K562 (cell line): ENCODE measurements around the gene GPRC5B. TPM values are rescaled to one million over a fixed set of nuclear protein-coding genes. Genes with fewer than 3 reads are reported as not detected.

Source experiments
- ATAC-seq: fragments of 200-7000 bp; cut with Tn5 transposase; 3 replicates; pipeline ENCODE4 v1.9.1; 2020; ENCODE audit warnings: moderate library complexity
- BruUV-seq: library from RNA; stranded (reverse); fragments of 400-500 nt; replicated peaks from 2 replicates; lab custom pipeline; 2021; lab: Mats Ljungman, UMichigan
- CTCF ChIA-PET: fragments of 300-600 bp; formaldehyde crosslinking; extraction: SDS; loops from one replicate; lab custom pipeline; 2021; ENCODE audit warnings: low intra/inter-chr PET ratio; lab: Yijun Ruan, JAX
- POLR2A ChIA-PET: fragments of 300-600, 350-650 bp; sonication (Branson Sonifier 250); formaldehyde crosslinking; extraction: SDS; loops from one replicate; lab custom pipeline; 2021; ENCODE audit warnings: antibody characterized with exemption, inconsistent platforms; lab: Yijun Ruan, JAX
- DNase-seq, 4 experiments: peaks; one replicate each; pipeline versions ENCODE4 v3.0.0 to v3.0.0-alpha.2; 2011 to 2018; ENCODE audit warnings: low spot score in 3 of 4, mixed read lengths in 3 of 4; ENCODE audit errors: extremely low read depth in 1 of 4
- FAIRE-seq: peaks from 2 replicates; lab custom pipeline; 2011; peaks lifted over from hg19 to GRCh38; lab: Jason Lieb, UNC
- H2AFZ ChIP-seq: 2 replicates; pipeline ENCODE4 v1.6.0; 2011; ENCODE audit warnings: low read depth, low read length, control low read depth, inconsistent platforms
- H3K27ac ChIP-seq: fragments of 200-600 bp; 3 replicates; pipeline ENCODE4 v1.8.0; 2011; ENCODE audit warnings: low read depth, mild to moderate bottlenecking, control low read depth, inconsistent platforms, low read length, moderate library complexity, mixed read lengths; ENCODE audit errors: extremely low read depth
- H3K27me3 ChIP-seq, 2 experiments: fragments of 300-600 bp in 1 of 2; 2 replicates in 1 of 2; 3 replicates in 1 of 2; pipeline versions ENCODE4 v1.6.0 to v1.8.0; 2011; ENCODE audit warnings: inconsistent platforms in 2 of 2, low read length in 2 of 2, mild to moderate bottlenecking in 1 of 2, mixed read lengths in 1 of 2, moderate library complexity in 1 of 2; ENCODE audit not compliant: control insufficient read depth in 2 of 2, insufficient read depth in 2 of 2
- H3K36me3 ChIP-seq: fragments of 300-600 bp; 3 replicates; pipeline ENCODE4 v1.8.0; 2011; ENCODE audit warnings: mild to moderate bottlenecking, low read length, inconsistent platforms; ENCODE audit not compliant: control insufficient read depth, insufficient read depth
- H3K4me1 ChIP-seq, 2 experiments: fragments of 200-600 bp in 1 of 2; replicated peaks in 1 of 2; 2 replicates in 1 of 2; 3 replicates in 1 of 2; pipeline versions ENCODE4 v1.5.1 to v1.8.0; 2011; ENCODE audit warnings: inconsistent platforms in 2 of 2, low read length in 2 of 2, mild to moderate bottlenecking in 1 of 2, mixed read lengths in 1 of 2, moderate library complexity in 1 of 2; ENCODE audit not compliant: control insufficient read depth in 2 of 2, insufficient read depth in 2 of 2
- H3K4me2 ChIP-seq: 2 replicates; pipeline ENCODE4 v1.6.1; 2011; ENCODE audit warnings: low read length, control low read depth, inconsistent platforms, mixed read lengths; ENCODE audit not compliant: insufficient read depth
- H3K4me3 ChIP-seq: fragments of 200-600 bp; sonication (generic), shearing (Covaris generic); 2 replicates; pipeline ENCODE4 v1.5.1; 2016; ENCODE audit warnings: control low read depth, inconsistent platforms
- H3K79me2 ChIP-seq: fragments of 200-600 bp; 3 replicates; pipeline ENCODE4 v1.8.0; 2011; ENCODE audit warnings: low read length, inconsistent platforms; ENCODE audit not compliant: control insufficient read depth, insufficient read depth
- H3K9ac ChIP-seq, 2 experiments: 2 replicates each; pipeline versions ENCODE4 v1.6.0 to v1.6.1; 2011; ENCODE audit warnings: low read depth in 2 of 2, low read length in 2 of 2, control low read depth in 1 of 2, inconsistent platforms in 1 of 2, mild to moderate bottlenecking in 1 of 2, mixed read lengths in 1 of 2; ENCODE audit not compliant: insufficient read depth in 1 of 2
- H3K9me1 ChIP-seq: one replicate; pipeline ENCODE4 v1.6.0; 2011; ENCODE audit warnings: inconsistent platforms, mild to moderate bottlenecking, low read length, moderate library complexity; ENCODE audit not compliant: control insufficient read depth, insufficient read depth
- H3K9me3 ChIP-seq: replicated peaks from 2 replicates; pipeline ENCODE4 v1.5.1; 2011; ENCODE audit warnings: low read depth, low read length, inconsistent platforms; ENCODE audit not compliant: control insufficient read depth, insufficient read depth
- H4K20me1 ChIP-seq: replicated peaks from 2 replicates; pipeline ENCODE4 v1.6.1; 2011; ENCODE audit warnings: low read length, inconsistent platforms, mixed read lengths; ENCODE audit not compliant: control insufficient read depth, insufficient read depth
- C11orf30 ChIP-seq: fragments of 450-650 bp; IDR thresholded peaks from 2 replicates; pipeline ENCODE4 v1.6.1; 2016; ENCODE audit warnings: low read depth, mild to moderate bottlenecking
- CEBPB ChIP-seq: fragments of 450-650 bp; IDR thresholded peaks from 2 replicates; pipeline ENCODE4 v1.6.1; 2016; ENCODE audit warnings: missing genetic modification characterization, missing compliant biosample characterization
- CREBBP ChIP-seq: IDR thresholded peaks from one replicate; pipeline ENCODE4 v1.6.1; 2012; ENCODE audit warnings: low read depth, mild to moderate bottlenecking, control low read depth, inconsistent platforms, low read length
- EGR1 ChIP-seq: fragments of 450-650 bp; conservative IDR thresholded peaks from 2 replicates; pipeline ENCODE4 v1.6.1; 2017; ENCODE audit warnings: mild to moderate bottlenecking
- IFI16 ChIP-seq: fragments of 250-450 bp; sonication (Bioruptor Pico); IDR thresholded peaks from 2 replicates; pipeline ENCODE4 v2.1.2; 2022; ENCODE audit warnings: mild to moderate bottlenecking, inconsistent platforms
- JUND ChIP-seq, 2 experiments: IDR thresholded peaks; 2 replicates in 1 of 2; 3 replicates in 1 of 2; pipeline ENCODE4 v1.6.1; 2011; ENCODE audit warnings: borderline replicate concordance in 2 of 2, low read depth in 2 of 2, low read length in 2 of 2, improper control_type of control experiment in 1 of 2, missing biosample characterization in 1 of 2, missing genetic modification characterization in 1 of 2, missing genetic modification reagents in 1 of 2
- MAFF ChIP-seq: IDR thresholded peaks from 2 replicates; pipeline ENCODE4 v1.6.1; 2012; ENCODE audit warnings: low read length, improper control_type of control experiment
- MAFK ChIP-seq: IDR thresholded peaks from 2 replicates; pipeline ENCODE4 v1.6.1; 2011; ENCODE audit warnings: low read length, improper control_type of control experiment
- NFE2L1 ChIP-seq: fragments of 450-650 bp; IDR thresholded peaks from 2 replicates; pipeline ENCODE4 v1.6.1; 2016; ENCODE audit warnings: missing genetic modification characterization, low read depth, mild to moderate bottlenecking, missing compliant biosample characterization, moderate library complexity, borderline replicate concordance
- NFIC ChIP-seq: fragments of 450-650 bp; IDR thresholded peaks from 2 replicates; pipeline ENCODE4 v1.6.1; 2017; ENCODE audit warnings: mild to moderate bottlenecking, inconsistent platforms
- WGBS: fragments of 100-300 bp; shearing (Covaris generic); methylation state at CpG from one replicate; pipeline ENCODE4 v1.1.6; 2016; ENCODE audit warnings: low coverage, mixed read lengths; ENCODE audit not compliant: insufficient coverage; ENCODE audit errors: missing lambda C conversion rate; 5-methylcytosine and 5-hydroxymethylcytosine counted together
- in situ Hi-C: fragments of 300-500 bp; cut with MboI; formaldehyde crosslinking; loops from 4 replicates; pipeline ENCODE4 v1.15.0; 2018; ENCODE audit warnings: inconsistent platforms, mixed read lengths
- intact Hi-C: fragments of 100-400 bp; cut with micrococcal nuclease; formaldehyde crosslinking; loops from 2 replicates; pipeline ENCODE4 v1.14.2; 2022
- polyA plus RNA-seq, 8 experiments: library from polyadenylated mRNA; depleted of rRNA in 4 of 8; stranded (reverse) in 5 of 8; unstranded in 3 of 8; fragments of >200 nt; fragmentation: Nextera tagmentation in 2 of 8; fragmentation: Illumina TruSeq in 1 of 8; extraction: Ambion mirVana in 2 of 8; extraction: Trizol in 1 of 8; gene quantifications; 2 replicates each; pipeline versions ENCODE4 v1.2.1 to v1.2.3, GENCODE V29; 2011 to 2014; ENCODE audit warnings: inconsistent platforms in 1 of 8, missing spikeins in 1 of 8
- total RNA-seq, 7 experiments: library from RNA; depleted of rRNA in 6 of 7; stranded (reverse); fragments of >200 nt in 6 of 7; fragmentation: Illumina TruSeq in 2 of 7; extraction: Trizol in 2 of 7; gene quantifications; 2 replicates each; pipeline versions ENCODE4 v1.2.1 to v1.2.3, GENCODE V29; 2011 to 2021; ENCODE audit warnings: low replicate concordance in 1 of 7
- TF ChIP-seq, protein P1 (sequence below): sonication (generic); formaldehyde crosslinking; IDR thresholded peaks from 2 replicates; pipeline ENCODE4 v1.5.0; 2020; ENCODE audit warnings: missing genetic modification reagents
- TF ChIP-seq, protein P2 (sequence below): IDR thresholded peaks from 2 replicates; pipeline ENCODE4 v1.6.1; 2011; ENCODE audit warnings: borderline replicate concordance, low read depth, mild to moderate bottlenecking, moderate library complexity, low read length; ENCODE audit not compliant: insufficient read depth, poor library complexity, severe bottlenecking
- TF ChIP-seq, protein P3 (sequence below): fragments of 450-650 bp; formaldehyde crosslinking; conservative IDR thresholded peaks from 2 replicates; pipeline ENCODE4 v1.4.0; 2022; ENCODE audit warnings: mild to moderate bottlenecking, missing genetic modification characterization
- TF ChIP-seq, protein P4 (sequence below): fragments of 450-650 bp; formaldehyde crosslinking; IDR thresholded peaks from 2 replicates; pipeline ENCODE4 v1.4.0; 2022; ENCODE audit warnings: mild to moderate bottlenecking, moderate library complexity

The GPRC5B gene
- total and polyA plus RNA-seq, 9 of the 15 experiments (the other 6 are each of a cell fraction or from before 2014, with no cell fraction given) = 0.65 to 5.5 (median 1.3) TPM

DNA sequence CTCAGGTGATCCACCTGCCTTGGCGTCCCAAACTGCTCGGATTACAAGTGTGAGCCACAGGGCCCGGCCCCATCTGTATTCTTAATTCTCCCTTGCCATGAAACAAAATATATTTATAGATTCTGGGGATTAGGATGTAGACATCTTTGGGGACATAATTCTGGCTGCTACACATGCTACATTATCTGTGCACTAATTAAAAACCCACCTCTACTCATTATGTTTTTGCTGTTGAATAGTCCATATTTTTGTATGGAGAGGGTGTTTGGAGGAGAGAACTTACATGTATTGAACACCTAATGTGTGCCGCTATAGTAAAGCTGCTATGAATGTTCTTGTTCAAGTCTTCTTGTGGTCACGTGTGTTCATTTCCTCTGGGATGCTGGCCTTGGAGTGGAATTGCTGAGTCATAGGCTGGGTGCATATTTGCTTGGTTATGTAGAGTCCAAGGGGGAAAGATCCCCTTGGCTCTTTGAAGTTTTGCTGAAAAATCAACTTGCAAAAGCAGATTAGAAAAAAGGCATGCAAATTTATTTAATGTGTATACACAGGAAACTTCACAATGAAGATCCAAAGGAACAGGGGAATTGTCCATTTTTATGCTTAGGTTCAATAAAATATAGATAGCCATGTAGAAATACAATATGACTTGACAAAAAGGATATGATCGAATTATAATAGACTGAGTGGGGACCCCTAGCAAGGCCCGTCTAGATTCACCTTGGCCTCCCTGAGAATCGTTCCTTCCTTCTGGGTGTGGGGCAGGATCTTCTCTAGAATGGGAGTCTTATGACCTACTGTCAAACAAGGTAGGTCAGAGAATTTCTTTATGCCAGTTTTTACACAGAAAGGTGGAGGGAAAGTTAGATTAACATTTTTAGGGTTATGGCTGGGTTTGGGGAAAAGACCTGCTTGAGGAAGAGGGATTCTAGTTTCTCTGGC, 42.1 kb upstream of the GPRC5B start (continued):
- TF ChIP-seq MAFK = peak; percentile 73; the same call in 1 of the 2 replicates
- TF ChIP-seq C11orf30 = peak; percentile 79
- TF ChIP-seq NFE2L1 (tag) = peak; percentile 80
- TF ChIP-seq MAFF = peak; percentile 82
- peak; percentile 11; the same call in 1 of the 2 replicates for TF ChIP-seq JUND (IDR thresholded peaks at IDR 0.05; ENCODE audit: borderline replicate concordance, low read depth, low read length)
- TF ChIP-seq JUND (tag; IDR thresholded peaks at IDR 0.05; ENCODE audit: borderline replicate concordance, low read depth, low read length) = no peak
- no peak for TF ChIP-seq CEBPB (tag)
- TF ChIP-seq, protein P1, sequence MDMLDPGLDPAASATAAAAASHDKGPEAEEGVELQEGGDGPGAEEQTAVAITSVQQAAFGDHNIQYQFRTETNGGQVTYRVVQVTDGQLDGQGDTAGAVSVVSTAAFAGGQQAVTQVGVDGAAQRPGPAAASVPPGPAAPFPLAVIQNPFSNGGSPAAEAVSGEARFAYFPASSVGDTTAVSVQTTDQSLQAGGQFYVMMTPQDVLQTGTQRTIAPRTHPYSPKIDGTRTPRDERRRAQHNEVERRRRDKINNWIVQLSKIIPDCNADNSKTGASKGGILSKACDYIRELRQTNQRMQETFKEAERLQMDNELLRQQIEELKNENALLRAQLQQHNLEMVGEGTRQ (CRISPR knock-in tag) = 0 out of 2 replicates have a peak, but pooled peaks have one; percentile 9

DNA sequence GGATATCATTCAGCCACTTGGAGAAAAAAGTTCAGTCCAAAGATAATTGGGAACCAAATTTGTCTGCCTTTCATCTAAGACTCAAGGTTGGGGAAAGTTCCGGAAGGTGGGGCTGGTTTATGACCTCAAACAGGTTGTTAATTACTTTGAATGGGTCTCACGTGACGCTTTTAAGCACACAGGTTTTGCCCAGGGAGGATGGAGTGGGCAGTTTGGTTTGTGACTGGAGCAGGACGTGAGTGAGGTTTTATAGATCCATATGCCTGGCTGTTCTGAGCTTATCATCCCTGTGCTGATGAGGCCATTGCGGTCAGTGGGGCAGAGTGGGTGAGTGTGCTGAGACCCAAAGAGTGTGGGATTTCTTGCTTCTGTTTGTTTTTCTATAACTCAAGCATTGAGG, 38.7 kb upstream of the GPRC5B start:
- no peak overlapping the region for H3K4me3 ChIP-seq
- POLR2A ChIA-PET = no interaction called here
- CTCF ChIA-PET = no interaction called here
- no peak overlapping the region for H3K4me2 ChIP-seq
- no peak overlapping the region for H3K27ac ChIP-seq
- H2AFZ ChIP-seq = no peak overlapping the region
- BruUV-seq = no TSS peak
- WGBS = 2% methylated on average over 5 of the region's 5 CpGs
- H4K20me1 ChIP-seq = no peaks in the 10 kb centered on the region
- FAIRE-seq (no peak), DNase-seq (no peak), ATAC-seq (no peak)
- no peaks in the 10 kb centered on the region for H3K9me1 ChIP-seq
- intact Hi-C loops (no loop called here), in situ Hi-C loops (no loop called here)
- no peak overlapping the region for H3K9ac ChIP-seq
- H3K27me3 ChIP-seq = peaks cover 0 to under 1% of the 10 kb centered on the region in 2 experiments; a peak in 1 of 5 replicates
- no peaks in the 10 kb centered on the region for H3K36me3 ChIP-seq
- no peaks in the 10 kb centered on the region for H3K4me1 ChIP-seq
- no peaks in the 10 kb centered on the region for H3K79me2 ChIP-seq
- no peaks in the 10 kb centered on the region for H3K9me3 ChIP-seq
- TF ChIP-seq CREBBP (no peak), NFIC (no peak), EGR1 (no peak), IFI16 (CRISPR knock-in tag) (no peak)
- TF ChIP-seq, protein P2, sequence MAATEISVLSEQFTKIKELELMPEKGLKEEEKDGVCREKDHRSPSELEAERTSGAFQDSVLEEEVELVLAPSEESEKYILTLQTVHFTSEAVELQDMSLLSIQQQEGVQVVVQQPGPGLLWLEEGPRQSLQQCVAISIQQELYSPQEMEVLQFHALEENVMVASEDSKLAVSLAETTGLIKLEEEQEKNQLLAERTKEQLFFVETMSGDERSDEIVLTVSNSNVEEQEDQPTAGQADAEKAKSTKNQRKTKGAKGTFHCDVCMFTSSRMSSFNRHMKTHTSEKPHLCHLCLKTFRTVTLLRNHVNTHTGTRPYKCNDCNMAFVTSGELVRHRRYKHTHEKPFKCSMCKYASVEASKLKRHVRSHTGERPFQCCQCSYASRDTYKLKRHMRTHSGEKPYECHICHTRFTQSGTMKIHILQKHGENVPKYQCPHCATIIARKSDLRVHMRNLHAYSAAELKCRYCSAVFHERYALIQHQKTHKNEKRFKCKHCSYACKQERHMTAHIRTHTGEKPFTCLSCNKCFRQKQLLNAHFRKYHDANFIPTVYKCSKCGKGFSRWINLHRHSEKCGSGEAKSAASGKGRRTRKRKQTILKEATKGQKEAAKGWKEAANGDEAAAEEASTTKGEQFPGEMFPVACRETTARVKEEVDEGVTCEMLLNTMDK = no peak
- TF ChIP-seq, protein P3, sequence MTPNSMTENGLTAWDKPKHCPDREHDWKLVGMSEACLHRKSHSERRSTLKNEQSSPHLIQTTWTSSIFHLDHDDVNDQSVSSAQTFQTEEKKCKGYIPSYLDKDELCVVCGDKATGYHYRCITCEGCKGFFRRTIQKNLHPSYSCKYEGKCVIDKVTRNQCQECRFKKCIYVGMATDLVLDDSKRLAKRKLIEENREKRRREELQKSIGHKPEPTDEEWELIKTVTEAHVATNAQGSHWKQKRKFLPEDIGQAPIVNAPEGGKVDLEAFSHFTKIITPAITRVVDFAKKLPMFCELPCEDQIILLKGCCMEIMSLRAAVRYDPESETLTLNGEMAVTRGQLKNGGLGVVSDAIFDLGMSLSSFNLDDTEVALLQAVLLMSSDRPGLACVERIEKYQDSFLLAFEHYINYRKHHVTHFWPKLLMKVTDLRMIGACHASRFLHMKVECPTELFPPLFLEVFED (CRISPR knock-in tag) = no peak
- TF ChIP-seq, protein P4, sequence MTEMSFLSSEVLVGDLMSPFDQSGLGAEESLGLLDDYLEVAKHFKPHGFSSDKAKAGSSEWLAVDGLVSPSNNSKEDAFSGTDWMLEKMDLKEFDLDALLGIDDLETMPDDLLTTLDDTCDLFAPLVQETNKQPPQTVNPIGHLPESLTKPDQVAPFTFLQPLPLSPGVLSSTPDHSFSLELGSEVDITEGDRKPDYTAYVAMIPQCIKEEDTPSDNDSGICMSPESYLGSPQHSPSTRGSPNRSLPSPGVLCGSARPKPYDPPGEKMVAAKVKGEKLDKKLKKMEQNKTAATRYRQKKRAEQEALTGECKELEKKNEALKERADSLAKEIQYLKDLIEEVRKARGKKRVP = no peak
